Measurements from ENCODE around the gene VPS9D1. TPM values are rescaled to one million over a fixed set of nuclear protein-coding genes. Genes with fewer than 3 reads are reported as not detected.

Gene VPS9D1, protein sequence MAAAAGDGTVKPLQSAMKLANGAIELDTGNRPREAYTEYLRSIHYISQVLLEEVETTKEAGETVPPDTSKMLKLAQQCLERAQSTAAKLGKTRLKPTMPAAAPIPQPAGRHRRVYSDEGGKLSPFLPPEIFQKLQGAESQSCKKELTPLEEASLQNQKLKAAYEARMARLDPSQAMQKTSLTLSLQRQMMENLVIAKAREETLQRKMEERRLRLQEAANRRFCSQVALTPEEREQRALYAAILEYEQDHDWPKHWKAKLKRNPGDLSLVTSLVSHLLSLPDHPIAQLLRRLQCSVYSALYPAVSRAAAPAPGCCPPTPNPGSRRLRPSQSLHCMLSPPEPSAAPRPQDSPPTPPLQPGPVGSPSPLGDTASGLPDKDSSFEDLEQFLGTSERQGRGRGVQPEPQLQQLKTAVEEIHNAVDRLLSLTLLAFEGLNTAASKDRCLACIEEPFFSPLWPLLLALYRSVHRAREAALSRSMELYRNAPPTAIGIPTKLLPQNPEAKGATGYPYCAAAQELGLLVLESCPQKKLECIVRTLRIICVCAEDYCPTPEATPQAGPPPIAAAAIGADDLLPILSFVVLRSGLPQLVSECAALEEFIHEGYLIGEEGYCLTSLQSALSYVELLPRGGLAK
- total RNA-seq (ENCODE audit: unreplicated experiment), result 12.2 TPM
- long read RNA-seq, result 0 reads

- peaks cover 13% of the 10 kb centered on the region for H3K4me1 Mint-ChIP-seq (ENCODE audit: unreplicated experiment)
- TF ChIP-seq, protein P1, sequence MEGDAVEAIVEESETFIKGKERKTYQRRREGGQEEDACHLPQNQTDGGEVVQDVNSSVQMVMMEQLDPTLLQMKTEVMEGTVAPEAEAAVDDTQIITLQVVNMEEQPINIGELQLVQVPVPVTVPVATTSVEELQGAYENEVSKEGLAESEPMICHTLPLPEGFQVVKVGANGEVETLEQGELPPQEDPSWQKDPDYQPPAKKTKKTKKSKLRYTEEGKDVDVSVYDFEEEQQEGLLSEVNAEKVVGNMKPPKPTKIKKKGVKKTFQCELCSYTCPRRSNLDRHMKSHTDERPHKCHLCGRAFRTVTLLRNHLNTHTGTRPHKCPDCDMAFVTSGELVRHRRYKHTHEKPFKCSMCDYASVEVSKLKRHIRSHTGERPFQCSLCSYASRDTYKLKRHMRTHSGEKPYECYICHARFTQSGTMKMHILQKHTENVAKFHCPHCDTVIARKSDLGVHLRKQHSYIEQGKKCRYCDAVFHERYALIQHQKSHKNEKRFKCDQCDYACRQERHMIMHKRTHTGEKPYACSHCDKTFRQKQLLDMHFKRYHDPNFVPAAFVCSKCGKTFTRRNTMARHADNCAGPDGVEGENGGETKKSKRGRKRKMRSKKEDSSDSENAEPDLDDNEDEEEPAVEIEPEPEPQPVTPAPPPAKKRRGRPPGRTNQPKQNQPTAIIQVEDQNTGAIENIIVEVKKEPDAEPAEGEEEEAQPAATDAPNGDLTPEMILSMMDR (IDR thresholded peaks at IDR 0.05; ENCODE audit: unreplicated experiment), result no peak
- no peaks in the 10 kb centered on the region for H3K9me3 Mint-ChIP-seq (ENCODE audit: unreplicated experiment)
- peaks cover 23% of the 10 kb centered on the region for H3K27me3 Mint-ChIP-seq (ENCODE audit: unreplicated experiment)
- peak within 1 kb of the TSS; percentile 88 for H3K4me3 Mint-ChIP-seq (ENCODE audit: unreplicated experiment)
- no peak within 1 kb of the TSS for H3K27ac Mint-ChIP-seq (ENCODE audit: unreplicated experiment)
- peaks cover 11% of the 10 kb centered on the region for H3K36me3 Mint-ChIP-seq (ENCODE audit: low read depth, unreplicated experiment)
- DNase-seq (ENCODE audit: low spot score), result peak; percentile 81
Measured at GRCh38 chr16:89720813-89721545, at the start of gene VPS9D1, which contains the start of gene ZNF276. Gene VPS9D1 (minus strand): TSS chr16:89720898. CDS start chr16:89720861, 37 bp downstream. Gene ZNF276 (plus strand): TSS chr16:89721537. CDS start chr16:89721641, 104 bp downstream.

- DNase-seq (ENCODE audit: low spot score), result no peak
- Mint-ChIP-seq H3K36me3 (ENCODE audit: low read depth, unreplicated experiment) (peaks cover 38% of the 10 kb centered on the region), H3K9me3 (ENCODE audit: unreplicated experiment) (no peaks in the 10 kb centered on the region), H3K4me1 (ENCODE audit: unreplicated experiment) (no peaks in the 10 kb centered on the region), H3K27me3 (ENCODE audit: unreplicated experiment) (peaks cover 2% of the 10 kb centered on the region), H3K4me3 (ENCODE audit: unreplicated experiment) (no peak overlapping the region), H3K27ac (ENCODE audit: unreplicated experiment) (no peak overlapping the region)
- TF ChIP-seq, protein P1 (IDR thresholded peaks at IDR 0.05; ENCODE audit: unreplicated experiment), result no peak
Measured at GRCh38 chr16:89770367-89770766, 49.7 kb upstream of the VPS9D1 start.

DNA sequence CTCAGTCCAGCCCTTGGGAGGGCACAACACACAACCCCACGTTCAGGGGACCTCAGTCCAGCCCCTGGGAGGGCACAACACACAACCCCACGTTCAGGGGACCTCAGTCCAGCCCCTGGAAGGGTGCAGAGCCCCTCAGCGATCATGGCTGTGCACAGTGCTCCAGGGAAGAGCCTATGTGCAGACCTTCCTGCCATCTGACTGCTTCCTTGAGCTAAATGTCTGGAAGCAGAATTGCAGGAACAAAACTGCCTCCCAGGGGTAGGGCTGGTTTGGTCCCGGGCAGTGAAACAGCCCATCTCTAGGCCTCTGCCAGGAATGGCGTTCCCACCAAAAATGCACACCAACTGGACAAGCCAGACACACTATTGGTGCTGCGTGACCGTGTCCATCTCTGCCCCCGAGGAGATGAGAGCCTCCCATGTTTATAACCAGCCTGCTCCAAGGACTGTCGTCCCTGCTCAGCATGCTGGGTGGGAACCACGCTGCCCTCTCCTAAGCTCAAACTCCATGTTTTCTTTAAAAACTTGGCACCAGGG, 44.7 kb upstream of the VPS9D1 start:
- TF ChIP-seq, protein P1 (IDR thresholded peaks at IDR 0.05; ENCODE audit: unreplicated experiment), result no peak
- Mint-ChIP-seq H3K27me3 (ENCODE audit: unreplicated experiment) (peaks cover 1% of the 10 kb centered on the region), H3K4me1 (ENCODE audit: unreplicated experiment) (no peaks in the 10 kb centered on the region), H3K4me3 (ENCODE audit: unreplicated experiment) (no peak overlapping the region), H3K36me3 (ENCODE audit: low read depth, unreplicated experiment) (peaks cover 28% of the 10 kb centered on the region), H3K27ac (ENCODE audit: unreplicated experiment) (no peak overlapping the region), H3K9me3 (ENCODE audit: unreplicated experiment) (no peaks in the 10 kb centered on the region)
- DNase-seq (ENCODE audit: low spot score), result no peak

GRCh38 chr16:89764711-89765201, 44.1 kb upstream of the VPS9D1 start:
- H3K4me3 Mint-ChIP-seq (ENCODE audit: unreplicated experiment), result peak overlapping the region; percentile 37
- H3K27me3 Mint-ChIP-seq (ENCODE audit: unreplicated experiment), result peaks cover 1% of the 10 kb centered on the region
- DNase-seq (ENCODE audit: low spot score), result no peak
- H3K4me1 Mint-ChIP-seq (ENCODE audit: unreplicated experiment), result no peaks in the 10 kb centered on the region
- TF ChIP-seq, protein P1 (IDR thresholded peaks at IDR 0.05; ENCODE audit: unreplicated experiment), result no peak
- peaks cover 30% of the 10 kb centered on the region for H3K36me3 Mint-ChIP-seq (ENCODE audit: low read depth, unreplicated experiment)
- no peak overlapping the region for H3K27ac Mint-ChIP-seq (ENCODE audit: unreplicated experiment)
- H3K9me3 Mint-ChIP-seq (ENCODE audit: unreplicated experiment), result no peaks in the 10 kb centered on the region

Data from endothelial cell (in vitro differentiated cells).